ENCODE data around the gene PHF21A.

Gene PHF21A

DNA sequence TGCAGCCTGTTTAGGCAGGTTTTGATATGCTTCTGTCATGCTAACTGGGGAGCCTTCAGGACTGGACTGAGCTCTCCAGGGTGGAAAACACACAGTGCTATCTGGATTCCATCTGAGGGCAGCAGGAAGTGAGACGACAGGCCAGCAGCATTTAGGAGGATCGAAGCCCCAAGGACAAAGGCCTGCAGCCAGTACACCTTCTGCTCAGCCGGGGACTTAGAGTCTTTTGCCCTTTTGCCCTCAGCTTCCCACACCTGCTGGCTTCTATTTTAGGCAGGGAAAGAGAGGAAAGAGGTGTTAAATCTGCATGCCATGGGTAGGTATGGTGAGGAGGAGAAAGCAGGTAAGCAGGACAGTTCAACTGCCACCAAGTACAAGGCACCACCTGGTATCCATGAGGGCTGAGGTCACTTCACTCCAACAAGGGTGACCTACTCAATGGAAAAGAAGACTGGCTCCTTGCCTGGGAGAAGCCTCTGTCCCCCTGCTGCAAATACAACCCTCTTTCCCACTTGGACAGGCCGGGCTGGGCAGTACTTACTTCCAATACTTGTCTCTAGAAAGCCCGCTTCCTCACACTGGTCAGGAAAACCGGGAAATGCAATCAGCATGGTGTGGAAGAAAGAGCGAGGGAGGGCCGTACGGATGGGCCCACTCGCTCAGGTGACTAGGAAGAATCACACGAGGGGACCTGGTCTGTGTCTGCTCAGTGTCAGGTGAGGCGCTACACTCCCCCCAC lies 186.5 kb downstream of the PHF21A start:
- DNase-seq (ENCODE audit: low read depth in 2 of 2): no peak

DNA sequence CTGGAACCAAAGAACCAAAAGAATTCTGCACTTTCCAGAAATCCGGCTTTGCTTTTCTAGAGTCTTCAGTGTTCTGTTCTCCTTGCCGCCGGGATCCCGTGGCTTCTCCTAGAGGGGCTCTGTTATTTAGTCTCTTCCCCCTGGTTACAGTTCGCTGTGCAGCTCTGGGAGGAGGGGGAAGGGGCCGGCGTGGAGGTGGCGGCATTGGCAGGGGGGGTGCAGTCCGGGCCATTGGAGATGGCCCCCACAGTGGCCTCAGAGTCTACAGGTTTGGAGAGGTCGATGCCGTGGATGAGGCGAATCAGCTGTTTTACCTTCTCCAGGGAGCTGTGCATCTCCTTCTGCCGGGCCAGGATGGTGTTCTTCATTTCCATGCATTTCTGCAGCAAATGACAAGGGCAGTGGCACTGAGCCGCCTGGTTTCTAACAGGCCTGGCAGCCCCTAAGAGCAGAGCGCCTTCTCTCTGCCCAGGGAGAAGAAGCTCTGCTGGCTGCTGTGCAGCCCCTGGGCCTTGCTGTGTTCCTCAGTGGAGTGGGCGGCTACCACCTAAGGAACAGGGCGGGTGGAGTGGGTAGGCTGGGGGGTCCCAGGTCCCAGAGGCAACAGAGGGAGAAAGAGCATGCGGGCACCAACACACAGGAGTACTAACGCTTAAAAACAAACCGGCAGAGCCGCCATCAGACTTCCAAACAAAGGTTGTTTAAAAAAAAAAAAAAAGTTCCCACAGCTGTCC lies 187.2 kb downstream of the PHF21A start:
- no peak for DNase-seq (ENCODE audit: low read depth in 2 of 2)

- no peak for DNase-seq (ENCODE audit: low read depth in 2 of 2)
These were observed 188.0 kb downstream of the PHF21A start for GRCh38 chr11:45933131-45933831.

DNA sequence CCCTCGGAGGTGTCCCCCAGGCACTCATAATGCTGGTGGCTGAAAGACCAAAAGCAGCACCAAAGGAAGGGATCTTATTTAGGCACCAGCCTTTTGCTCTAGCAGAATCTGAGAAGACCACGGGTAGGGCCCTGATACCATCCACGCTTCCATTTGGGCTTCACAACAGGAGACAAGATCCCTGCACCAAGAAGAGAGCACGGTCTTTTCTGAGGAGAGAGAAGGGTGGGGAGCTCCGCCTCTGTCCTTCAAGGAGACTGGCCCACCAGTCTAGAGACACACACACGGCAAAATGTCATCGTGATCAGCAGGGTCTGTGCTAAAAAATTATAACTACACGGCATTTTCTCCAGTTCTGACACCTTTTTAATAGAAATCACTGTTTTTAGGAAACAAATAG lies 189.0 kb downstream of the PHF21A start:
- DNase-seq (ENCODE audit: low read depth in 2 of 2): no peak

DNA sequence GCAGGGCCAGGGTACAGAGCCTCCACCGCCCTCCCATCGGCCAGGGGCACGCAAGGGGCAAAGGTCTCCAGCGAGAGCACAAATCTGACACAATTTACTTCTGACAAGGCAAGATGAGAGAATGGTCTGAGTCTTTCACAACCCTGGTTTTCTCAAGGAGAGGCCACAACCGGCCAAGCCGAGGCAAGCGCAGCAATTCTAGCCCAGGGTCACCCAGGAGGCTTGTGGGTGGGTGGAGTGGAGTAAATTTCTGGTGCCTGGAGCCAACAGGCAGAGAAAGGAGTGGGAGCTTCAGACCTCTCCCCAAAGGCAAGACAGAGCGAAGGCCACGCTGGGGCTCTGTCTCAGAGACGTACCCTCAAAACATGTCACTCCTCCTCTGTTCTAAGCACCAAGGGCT lies 189.5 kb downstream of the PHF21A start:
- no peak for DNase-seq (ENCODE audit: low read depth in 2 of 2)

- DNase-seq (ENCODE audit: low read depth in 2 of 2): no peak
These were observed 190.2 kb downstream of the PHF21A start for GRCh38 chr11:45930951-45931570.

DNA sequence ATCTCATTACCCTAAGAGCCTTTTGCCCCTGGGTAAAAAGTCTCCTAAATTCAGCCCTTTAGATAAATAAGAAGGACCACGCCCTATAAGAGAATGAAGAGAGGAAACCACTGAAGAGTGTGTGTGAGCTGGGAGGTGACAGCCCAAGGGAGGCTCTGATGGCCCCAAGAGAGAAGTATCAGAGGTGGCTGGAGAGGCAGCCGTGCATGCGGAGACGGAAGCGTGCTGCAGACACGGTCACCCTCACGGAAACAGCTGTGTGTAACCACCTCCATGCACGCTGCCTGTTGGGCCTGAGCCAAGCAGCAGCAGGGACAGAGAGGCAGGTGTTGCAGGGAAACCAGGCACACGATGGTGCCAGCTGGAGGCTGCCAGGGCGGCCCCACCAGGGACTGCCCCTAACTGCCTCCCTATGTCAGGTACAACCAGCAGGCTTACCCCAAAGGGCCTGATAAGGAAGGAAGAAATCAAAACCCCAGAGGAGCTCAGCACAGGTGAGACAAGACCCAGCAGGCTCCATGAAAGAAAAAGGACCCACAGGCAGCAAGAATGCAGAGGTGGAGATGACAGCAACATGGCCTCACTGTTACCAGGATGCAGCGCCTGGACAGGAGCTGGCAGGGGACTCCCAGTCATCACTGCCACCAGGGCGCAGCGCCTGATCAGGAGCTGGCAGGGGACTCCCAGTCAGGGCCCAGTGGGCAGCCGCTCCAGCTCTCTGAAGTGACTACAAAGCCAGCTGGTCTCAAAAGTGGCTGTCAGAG lies 191.0 kb downstream of the PHF21A start:
- no peak for DNase-seq (ENCODE audit: low read depth in 2 of 2)

DNA sequence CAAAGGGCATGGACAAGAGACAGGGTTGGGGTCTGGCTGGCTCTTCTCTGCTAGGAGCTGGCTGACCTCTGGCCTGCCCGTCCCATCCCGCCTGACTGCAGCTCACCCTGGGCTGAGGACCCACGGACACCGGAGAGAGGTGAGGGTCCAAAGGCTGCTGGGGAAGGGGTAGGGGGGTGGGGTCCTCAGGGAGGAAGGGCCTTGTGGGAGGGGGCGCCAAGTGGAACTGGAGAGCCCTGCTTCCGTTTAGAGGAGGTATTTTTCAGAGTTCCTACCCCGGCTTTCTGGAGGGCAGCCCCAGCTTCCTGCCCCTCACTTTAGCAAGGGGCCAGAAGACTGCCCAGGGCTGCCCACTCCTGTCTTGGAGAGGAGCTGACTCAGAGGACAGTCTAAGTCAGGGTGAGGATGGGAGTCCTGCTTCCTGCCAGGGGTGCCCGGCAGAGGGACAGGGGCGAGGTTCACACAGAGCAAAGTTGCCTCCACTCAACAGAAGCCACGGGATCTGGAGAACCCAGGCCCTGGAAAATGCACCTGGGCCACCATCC lies 191.7 kb downstream of the PHF21A start:
- no peak for DNase-seq (ENCODE audit: low read depth in 2 of 2)

DNA sequence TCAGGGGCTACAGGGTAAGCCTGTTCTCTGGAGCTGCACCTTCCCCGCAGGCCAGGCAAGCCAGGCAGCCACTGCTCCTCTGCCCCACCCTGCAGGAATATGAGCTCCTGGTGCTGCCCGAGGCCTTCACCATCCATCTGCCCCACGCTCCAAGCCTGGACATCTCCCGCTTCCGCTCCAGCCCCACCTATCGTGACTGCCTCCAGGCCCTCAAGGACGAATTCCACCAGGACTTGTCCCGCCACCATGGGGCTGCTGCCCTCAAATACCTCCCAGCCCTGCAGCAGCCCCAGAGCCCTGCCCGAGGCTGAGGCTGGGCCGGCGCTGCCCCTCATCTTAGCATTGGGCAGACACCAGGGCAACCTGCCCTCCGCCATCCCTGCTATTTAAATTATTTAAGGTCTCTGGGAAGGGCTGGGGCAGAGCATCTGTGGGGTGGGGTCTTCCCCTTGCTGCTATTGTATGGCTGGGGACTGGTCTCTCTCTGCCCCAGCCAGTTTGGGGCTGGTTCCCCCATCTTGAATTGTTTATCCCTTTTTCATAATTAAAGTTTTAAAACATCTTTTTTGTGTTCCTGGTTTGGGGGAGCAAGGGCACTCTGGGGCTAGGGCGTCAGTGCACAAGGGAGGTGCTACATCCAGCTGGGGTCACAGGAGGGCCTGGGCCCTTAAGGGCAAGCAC lies 192.6 kb downstream of the PHF21A start:
- DNase-seq (ENCODE audit: low read depth in 2 of 2): no peak

GRCh38 chr11:45927684-45928413 lies 193.4 kb downstream of the PHF21A start:
- DNase-seq (ENCODE audit: low read depth in 2 of 2): no peak

- no peak for DNase-seq (ENCODE audit: low read depth in 2 of 2)
These were observed 193.9 kb downstream of the PHF21A start for GRCh38 chr11:45927332-45927683.

- no peak for DNase-seq (ENCODE audit: low read depth in 2 of 2)
These were observed 194.5 kb downstream of the PHF21A start for GRCh38 chr11:45926536-45927331.

- DNase-seq (ENCODE audit: low read depth in 2 of 2): no peak
These were observed 195.3 kb downstream of the PHF21A start for GRCh38 chr11:45926001-45926401.

DNA sequence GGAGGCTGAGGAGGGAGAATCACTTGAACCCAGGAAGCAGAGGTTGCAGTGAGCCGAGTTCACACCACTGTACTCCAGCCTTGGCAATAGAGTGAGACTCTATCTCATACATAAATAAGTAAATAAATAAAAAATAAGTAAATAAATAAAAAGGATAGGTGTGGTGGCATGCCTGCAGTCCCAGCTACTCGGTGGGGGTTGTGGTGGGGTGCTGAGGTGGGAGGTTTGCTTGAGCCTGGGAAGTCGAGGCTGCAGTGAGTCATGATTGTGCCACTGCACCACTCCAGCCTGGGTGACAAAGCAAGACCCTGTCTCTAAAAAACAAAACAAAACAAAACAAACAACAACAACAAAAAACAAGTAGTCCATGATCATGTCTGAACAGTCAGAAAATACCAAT lies 195.7 kb downstream of the PHF21A start:
- DNase-seq (ENCODE audit: low read depth in 2 of 2): no peak

DNA sequence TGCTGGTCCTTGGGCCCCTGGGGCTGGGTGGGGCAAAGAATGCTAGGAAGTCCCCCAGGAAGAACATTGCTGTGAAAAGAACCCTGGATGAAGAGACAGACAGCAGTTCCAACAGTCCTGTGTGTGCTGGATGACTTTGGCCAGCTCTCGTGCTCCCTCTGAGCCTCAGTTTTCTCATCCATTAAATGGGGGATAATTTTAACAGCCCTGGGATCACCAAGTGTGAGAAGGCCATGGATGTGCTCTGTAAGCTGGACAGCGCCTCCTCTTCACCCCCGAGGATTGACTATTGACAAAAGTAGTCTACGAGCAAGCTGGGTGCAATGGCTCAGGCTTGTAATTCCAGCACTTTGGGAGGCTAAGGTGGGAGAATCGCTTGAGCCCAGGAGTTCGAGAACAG lies 196.3 kb downstream of the PHF21A start:
- no peak for DNase-seq (ENCODE audit: low read depth in 2 of 2)

GRCh38 chr11:45924036-45924915 lies 197.0 kb downstream of the PHF21A start:
- no peak for DNase-seq (ENCODE audit: low read depth in 2 of 2)

DNA sequence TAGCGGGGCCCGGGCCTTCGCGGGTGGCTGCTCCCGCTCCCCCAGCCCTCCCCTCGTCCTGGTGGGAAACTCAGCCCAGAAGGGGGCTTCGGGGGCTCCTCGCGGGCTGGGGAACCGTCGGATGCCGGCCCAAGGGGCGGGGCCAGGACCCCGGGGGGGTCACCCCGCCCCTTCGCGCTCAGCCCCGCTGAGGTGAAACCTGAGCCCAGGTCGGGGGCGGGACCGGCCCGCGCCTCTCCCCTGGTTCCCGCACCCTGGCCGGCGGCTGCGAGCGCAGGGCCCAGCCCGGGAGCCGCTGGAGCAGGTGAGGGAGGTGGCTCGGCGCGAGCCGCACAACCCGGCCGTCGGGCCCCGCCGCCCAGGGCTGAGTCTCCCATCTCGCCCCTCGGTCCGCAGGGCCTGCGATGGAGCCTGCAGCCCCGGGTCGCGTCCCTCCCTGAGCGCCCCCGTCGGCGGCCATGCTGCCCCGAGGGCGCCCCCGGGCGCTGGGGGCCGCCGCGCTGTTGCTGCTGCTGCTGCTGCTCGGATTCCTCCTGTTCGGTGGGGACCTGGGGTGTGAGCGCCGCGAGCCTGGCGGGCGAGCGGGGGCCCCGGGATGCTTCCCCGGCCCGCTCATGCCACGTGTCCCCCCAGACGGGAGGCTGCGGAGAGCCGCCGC lies 198.7 kb downstream of the PHF21A start, which contains the start of gene LARGE2:
Gene LARGE2, plus strand, starts transcription at position 232 of the 658 bp plus-strand sequence. Its CDS starts 227 bp downstream, at position 459.
- DNase-seq (ENCODE audit: low read depth in 2 of 2): no peak
